GM23248 (cell line): ENCODE measurements around the gene PEX14.

Experiments used
- EZH2 ChIP-seq: fragments of 200-600 bp; sonication (generic); IDR thresholded peaks from 2 replicates; pipeline ENCODE4 v1.6.1; 2018; ENCODE audit warnings: antibody characterized with exemption, mild to moderate bottlenecking; ENCODE audit not compliant: insufficient read depth, poor library complexity, severe bottlenecking
- EZH2phosphoT487 ChIP-seq: fragments of 200-600 bp; sonication (generic); IDR thresholded peaks from 2 replicates; pipeline ENCODE4 v1.6.1; 2018; ENCODE audit warnings: antibody characterized with exemption, moderate library complexity, mild to moderate bottlenecking, low read depth; ENCODE audit not compliant: insufficient read depth

- TF ChIP-seq EZH2: no peak
- TF ChIP-seq EZH2phosphoT487: no peak
Measured at GRCh38 chr1:10569531-10569930, 94.8 kb downstream of the PEX14 start.
